DND-41 (cell line): Measurements from ENCODE around the gene MAPK10.

ENCODE experiments used
- EZH2 ChIP-seq: IDR thresholded peaks from 3 replicates; pipeline ENCODE4 v1.6.1; 2012; ENCODE audit warnings: borderline replicate concordance, low read depth, mild to moderate bottlenecking, moderate library complexity, low read length, inconsistent platforms; ENCODE audit not compliant: severe bottlenecking
- TF ChIP-seq, protein P1 (sequence below): IDR thresholded peaks from 2 replicates; pipeline ENCODE4 v1.5.1; 2012; ENCODE audit warnings: borderline replicate concordance, low read length, moderate library complexity, mild to moderate bottlenecking; ENCODE audit not compliant: poor library complexity, severe bottlenecking; ENCODE audit errors: extremely low read depth

DNA sequence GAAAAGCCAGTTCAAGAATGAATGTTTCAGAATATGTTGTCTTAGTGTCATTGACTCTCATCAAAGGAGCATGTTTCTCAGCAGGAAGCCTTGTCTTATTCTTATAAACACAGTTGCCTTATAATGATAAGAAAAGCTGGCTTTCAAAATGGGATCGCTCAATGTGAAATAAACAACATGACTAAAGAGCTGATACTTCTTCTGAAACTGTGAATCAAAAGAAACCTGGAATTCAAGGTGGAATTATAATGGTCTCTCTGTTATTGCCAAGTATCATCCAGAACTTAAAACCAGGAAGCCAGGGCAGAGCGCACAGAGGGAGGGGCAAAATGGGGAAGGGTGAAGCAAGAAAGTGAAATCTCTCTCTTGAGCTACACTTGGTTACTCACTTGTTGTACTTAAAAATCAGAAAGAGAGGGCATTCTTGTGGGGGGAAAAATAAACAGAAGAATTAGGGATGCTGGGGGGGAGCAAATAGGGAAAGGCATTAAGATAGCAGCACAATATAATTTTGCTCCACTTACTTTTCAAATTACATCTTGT, 270.0 kb downstream of the MAPK10 start:
- TF ChIP-seq, protein P1, sequence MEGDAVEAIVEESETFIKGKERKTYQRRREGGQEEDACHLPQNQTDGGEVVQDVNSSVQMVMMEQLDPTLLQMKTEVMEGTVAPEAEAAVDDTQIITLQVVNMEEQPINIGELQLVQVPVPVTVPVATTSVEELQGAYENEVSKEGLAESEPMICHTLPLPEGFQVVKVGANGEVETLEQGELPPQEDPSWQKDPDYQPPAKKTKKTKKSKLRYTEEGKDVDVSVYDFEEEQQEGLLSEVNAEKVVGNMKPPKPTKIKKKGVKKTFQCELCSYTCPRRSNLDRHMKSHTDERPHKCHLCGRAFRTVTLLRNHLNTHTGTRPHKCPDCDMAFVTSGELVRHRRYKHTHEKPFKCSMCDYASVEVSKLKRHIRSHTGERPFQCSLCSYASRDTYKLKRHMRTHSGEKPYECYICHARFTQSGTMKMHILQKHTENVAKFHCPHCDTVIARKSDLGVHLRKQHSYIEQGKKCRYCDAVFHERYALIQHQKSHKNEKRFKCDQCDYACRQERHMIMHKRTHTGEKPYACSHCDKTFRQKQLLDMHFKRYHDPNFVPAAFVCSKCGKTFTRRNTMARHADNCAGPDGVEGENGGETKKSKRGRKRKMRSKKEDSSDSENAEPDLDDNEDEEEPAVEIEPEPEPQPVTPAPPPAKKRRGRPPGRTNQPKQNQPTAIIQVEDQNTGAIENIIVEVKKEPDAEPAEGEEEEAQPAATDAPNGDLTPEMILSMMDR = no peak
- TF ChIP-seq EZH2 = no peak
